Trophoblast cell (in vitro differentiated cells and primary cell): ENCODE results near the gene ZBTB24.

Experiments
- DNase-seq, 2 donors: peaks; one replicate each; pipeline ENCODE4 v3.0.0-alpha.2; 2016
- H2AFZ ChIP-seq: 2 replicates; pipeline ENCODE4 v1.6.1; 2013; ENCODE audit warnings: low read length, moderate library complexity, mild to moderate bottlenecking; ENCODE audit not compliant: insufficient read depth, poor library complexity
- H2AK5ac ChIP-seq: 2 replicates; pipeline ENCODE4 v1.6.1; 2013; ENCODE audit warnings: mild to moderate bottlenecking, low read length
- H2BK120ac ChIP-seq: 2 replicates; pipeline ENCODE4 v1.6.1; 2013; ENCODE audit warnings: low read length, mild to moderate bottlenecking, moderate library complexity; ENCODE audit not compliant: insufficient read depth, poor library complexity
- H2BK12ac ChIP-seq: 2 replicates; pipeline ENCODE4 v1.6.1; 2013; ENCODE audit warnings: mild to moderate bottlenecking, low read length, moderate library complexity
- H2BK5ac ChIP-seq: 2 replicates; pipeline ENCODE4 v1.6.1; 2013; ENCODE audit warnings: low read length, low read depth, moderate library complexity, mild to moderate bottlenecking; ENCODE audit not compliant: poor library complexity
- H3K14ac ChIP-seq: 2 replicates; pipeline ENCODE4 v1.6.1; 2013; ENCODE audit warnings: mild to moderate bottlenecking, low read length
- H3K18ac ChIP-seq: 2 replicates; pipeline ENCODE4 v1.6.1; 2013; ENCODE audit warnings: mild to moderate bottlenecking, low read length
- H3K23ac ChIP-seq: 2 replicates; pipeline ENCODE4 v1.6.1; 2013; ENCODE audit warnings: low read length
- H3K27ac ChIP-seq: 2 replicates; pipeline ENCODE4 v1.5.1; 2013; ENCODE audit warnings: low read depth, mild to moderate bottlenecking, inconsistent platforms, low read length, moderate library complexity
- H3K27me3 ChIP-seq: 2 replicates; pipeline ENCODE4 v1.6.1; 2013; ENCODE audit warnings: inconsistent platforms, mild to moderate bottlenecking, low read length, moderate library complexity; ENCODE audit not compliant: insufficient read depth
- H3K36me3 ChIP-seq, 2 experiments: 1 replicate in 1 of 2; 2 replicates in 1 of 2; pipeline ENCODE4 v1.6.1; 2013; ENCODE audit warnings: low read length in 2 of 2, mild to moderate bottlenecking in 2 of 2, moderate library complexity in 1 of 2; ENCODE audit not compliant: insufficient read depth in 2 of 2, control insufficient read depth in 1 of 2
- H3K4ac ChIP-seq: 2 replicates; pipeline ENCODE4 v1.6.1; 2013; ENCODE audit warnings: low read depth, mild to moderate bottlenecking, low read length, moderate library complexity
- H3K4me1 ChIP-seq, 2 experiments: 1 replicate in 1 of 2; 2 replicates in 1 of 2; pipeline ENCODE4 v1.6.1; 2013; ENCODE audit warnings: low read length in 2 of 2, mild to moderate bottlenecking in 2 of 2, moderate library complexity in 1 of 2; ENCODE audit not compliant: insufficient read depth in 2 of 2, control insufficient read depth in 1 of 2
- H3K4me2 ChIP-seq: 2 replicates; pipeline ENCODE4 v1.6.1; 2013; ENCODE audit warnings: inconsistent platforms, mild to moderate bottlenecking, low read length, moderate library complexity
- H3K4me3 ChIP-seq: 2 replicates; pipeline ENCODE4 v1.5.1; 2013; ENCODE audit warnings: mild to moderate bottlenecking, low read depth, low read length, inconsistent platforms
- H3K79me1 ChIP-seq: one replicate; pipeline ENCODE4 v1.6.1; 2013; ENCODE audit warnings: low read length
- H3K79me2 ChIP-seq: 2 replicates; pipeline ENCODE4 v1.6.1; 2013; ENCODE audit warnings: low read length, mild to moderate bottlenecking; ENCODE audit not compliant: control insufficient read depth, insufficient read depth, poor library complexity
- H3K9ac ChIP-seq: 2 replicates; pipeline ENCODE4 v1.6.1; 2013; ENCODE audit warnings: mild to moderate bottlenecking, low read length
- H3K9me3 ChIP-seq: 2 replicates; pipeline ENCODE4 v1.6.1; 2013; ENCODE audit warnings: low read depth, mild to moderate bottlenecking, control low read depth, inconsistent platforms, low read length; ENCODE audit not compliant: insufficient read depth
- H4K12ac ChIP-seq: 2 replicates; pipeline ENCODE4 v1.6.1; 2013; ENCODE audit warnings: low read depth, mild to moderate bottlenecking, low read length, moderate library complexity
- H4K8ac ChIP-seq: 2 replicates; pipeline ENCODE4 v1.6.1; 2013; ENCODE audit warnings: low read depth, mild to moderate bottlenecking, low read length, moderate library complexity
- H4K91ac ChIP-seq: one replicate; pipeline ENCODE4 v1.6.1; 2013; ENCODE audit warnings: low read depth, mild to moderate bottlenecking, low read length, moderate library complexity
- WGBS: extraction: QIAGEN DNeasy Blood & Tissue Kit; methylation state at CpG from one replicate; pipeline ENCODE4 v1.1.7; 2013; ENCODE audit warnings: missing lambda C conversion rate; ENCODE audit not compliant: insufficient read length, insufficient coverage; ENCODE audit errors: extremely low coverage; 5-methylcytosine and 5-hydroxymethylcytosine counted together

The ZBTB24 gene

GRCh38 chr6:109478222-109478805 is 4.7 kb downstream of the ZBTB24 start:
- no peak overlapping the region for H3K27ac ChIP-seq
- no peak overlapping the region for H2BK5ac ChIP-seq
- H2BK120ac ChIP-seq: no peak overlapping the region
- H3K23ac ChIP-seq: no peak overlapping the region
- H3K4ac ChIP-seq: no peak overlapping the region
- WGBS: no CpG with 5 or more reads among the region's 9 CpGs
- peaks cover 3% of the 10 kb centered on the region for H3K79me2 ChIP-seq
- H2BK12ac ChIP-seq: no peak overlapping the region
- no peak overlapping the region for H3K14ac ChIP-seq
- peaks cover 5% of the 10 kb centered on the region for H3K79me1 ChIP-seq
- H3K27me3 ChIP-seq: no peaks in the 10 kb centered on the region
- H2AFZ ChIP-seq: no peak overlapping the region
- no peak overlapping the region for H3K18ac ChIP-seq
- no peak overlapping the region for H3K4me2 ChIP-seq
- H2AK5ac ChIP-seq: no peak overlapping the region
- H4K12ac ChIP-seq: no peak overlapping the region
- H3K9ac ChIP-seq: no peak overlapping the region
- no peak for DNase-seq
- peaks cover 10 to 23% of the 10 kb centered on the region in 2 experiments for H3K36me3 ChIP-seq
- no peak overlapping the region for H4K8ac ChIP-seq
- H3K4me3 ChIP-seq: no peak overlapping the region
- H4K91ac ChIP-seq: no peak overlapping the region
- H3K9me3 ChIP-seq: peaks cover 1% of the 10 kb centered on the region
- peaks cover 0 to 5% of the 10 kb centered on the region in 2 experiments for H3K4me1 ChIP-seq

GRCh38 chr6:109477725-109478124 is 5.3 kb downstream of the ZBTB24 start:
- H4K12ac ChIP-seq: no peak overlapping the region
- H4K91ac ChIP-seq: no peak overlapping the region
- no peak overlapping the region for H2BK5ac ChIP-seq
- H3K9me3 ChIP-seq: peaks cover 1% of the 10 kb centered on the region
- no peak overlapping the region for H2AK5ac ChIP-seq
- peaks cover 2% of the 10 kb centered on the region for H3K79me2 ChIP-seq
- peaks cover 2% of the 10 kb centered on the region for H3K79me1 ChIP-seq
- no peak overlapping the region for H2AFZ ChIP-seq
- no peak overlapping the region for H4K8ac ChIP-seq
- DNase-seq: no peak
- H3K4ac ChIP-seq: no peak overlapping the region
- H3K27ac ChIP-seq: no peak overlapping the region
- H3K27me3 ChIP-seq: no peaks in the 10 kb centered on the region
- no peak overlapping the region for H2BK120ac ChIP-seq
- no peak overlapping the region for H3K18ac ChIP-seq
- no peak overlapping the region for H3K4me2 ChIP-seq
- H3K9ac ChIP-seq: no peak overlapping the region
- peaks cover 14 to 27% of the 10 kb centered on the region in 2 experiments for H3K36me3 ChIP-seq
- H3K14ac ChIP-seq: no peak overlapping the region
- no peak overlapping the region for H3K23ac ChIP-seq
- no peak overlapping the region for H2BK12ac ChIP-seq
- H3K4me1 ChIP-seq: peaks cover 0 to 5% of the 10 kb centered on the region in 2 experiments
- H3K4me3 ChIP-seq: no peak overlapping the region
- no CpG with 5 or more reads among the region's 2 CpGs for WGBS

- H3K9ac ChIP-seq: no peak overlapping the region
- no CpG with 5 or more reads among the region's 2 CpGs for WGBS
- no peak overlapping the region for H3K18ac ChIP-seq
- H3K4me3 ChIP-seq: no peak overlapping the region
- no peak overlapping the region for H2BK120ac ChIP-seq
- H3K4me1 ChIP-seq: peaks cover 0 to 5% of the 10 kb centered on the region in 2 experiments
- no peak overlapping the region for H3K4me2 ChIP-seq
- H4K8ac ChIP-seq: no peak overlapping the region
- no peaks in the 10 kb centered on the region for H3K79me1 ChIP-seq
- H3K14ac ChIP-seq: no peak overlapping the region
- H2BK5ac ChIP-seq: no peak overlapping the region
- H3K27me3 ChIP-seq: no peaks in the 10 kb centered on the region
- H3K4ac ChIP-seq: no peak overlapping the region
- no peak overlapping the region for H4K91ac ChIP-seq
- no peaks in the 10 kb centered on the region for H3K79me2 ChIP-seq
- no peak overlapping the region for H2BK12ac ChIP-seq
- H2AK5ac ChIP-seq: no peak overlapping the region
- H3K36me3 ChIP-seq: peaks cover 16 to 33% of the 10 kb centered on the region in 2 experiments
- no peak overlapping the region for H3K27ac ChIP-seq
- DNase-seq: no peak
- no peak overlapping the region for H2AFZ ChIP-seq
- H3K23ac ChIP-seq: no peak overlapping the region
- H3K9me3 ChIP-seq: peaks cover 1% of the 10 kb centered on the region
- no peak overlapping the region for H4K12ac ChIP-seq
Observed at GRCh38 chr6:109477184-109477583, 5.8 kb downstream of the ZBTB24 start.

GRCh38 chr6:109475625-109476024 is 7.4 kb downstream of the ZBTB24 start:
- no peak overlapping the region for H3K9ac ChIP-seq

More at GRCh38 chr6:109475625-109476024, 7.4 kb downstream of the ZBTB24 start:
- no peak overlapping the region for H3K4ac ChIP-seq
- peaks cover 16 to 38% of the 10 kb centered on the region in 2 experiments for H3K36me3 ChIP-seq
- no peaks in the 10 kb centered on the region for H3K79me2 ChIP-seq
- no peak overlapping the region for H2BK12ac ChIP-seq
- H3K4me2 ChIP-seq: no peak overlapping the region
- no peak overlapping the region for H2BK5ac ChIP-seq
- no peak overlapping the region for H4K8ac ChIP-seq
- H3K23ac ChIP-seq: no peak overlapping the region
- H2AK5ac ChIP-seq: no peak overlapping the region
- no peaks in the 10 kb centered on the region for H3K79me1 ChIP-seq
- H4K91ac ChIP-seq: no peak overlapping the region
- no peaks in the 10 kb centered on the region for H3K27me3 ChIP-seq
- WGBS: no CpG with 5 or more reads among the region's 2 CpGs
- H2BK120ac ChIP-seq: no peak overlapping the region
- H3K27ac ChIP-seq: no peak overlapping the region
- H3K4me3 ChIP-seq: no peak overlapping the region
- H2AFZ ChIP-seq: no peak overlapping the region
- H3K18ac ChIP-seq: no peak overlapping the region
- DNase-seq: no peak
- H3K14ac ChIP-seq: no peak overlapping the region
- peaks cover 0 to 4% of the 10 kb centered on the region in 2 experiments for H3K4me1 ChIP-seq
- peaks cover 1% of the 10 kb centered on the region for H3K9me3 ChIP-seq
- no peak overlapping the region for H4K12ac ChIP-seq
